Thoracic aorta (tissue), 2 donors: Measurements from ENCODE around the gene PHLDB2. TPM values are rescaled to one million over a fixed set of nuclear protein-coding genes. Genes with fewer than 3 reads are reported as not detected.

ENCODE experiments used
- ATAC-seq: fragments of 150-250 bp; one replicate; pipeline ENCODE4 v1.8.0; 2017; ENCODE audit warnings: low read depth; ENCODE audit not compliant: insufficient number of reproducible peaks, low FRiP score
- DNase-seq: peaks from one replicate; pipeline ENCODE4 v3.0.0-alpha.2; 2020; ENCODE audit warnings: low spot score
- H3K27ac ChIP-seq, 2 donors: fragments of 200-600 bp; sonication (generic); 1 replicate in 1 of 2; 2 replicates in 1 of 2; pipeline ENCODE4 v1.5.1; 2016; ENCODE audit warnings: mild to moderate bottlenecking in 2 of 2, moderate library complexity in 2 of 2
- H3K27me3 ChIP-seq: fragments of 200-600 bp; sonication (generic); replicated peaks from 2 replicates; pipeline ENCODE4 v1.6.0; 2016; ENCODE audit warnings: mild to moderate bottlenecking; ENCODE audit not compliant: insufficient read depth
- H3K36me3 ChIP-seq: fragments of 200-600 bp; sonication (generic); one replicate; pipeline ENCODE4 v1.5.1; 2016
- H3K4me1 ChIP-seq, 2 donors: fragments of 200-600 bp; sonication (generic); 1 replicate in 1 of 2; 2 replicates in 1 of 2; pipeline versions ENCODE4 v1.5.1 to v1.6.0; 2016; ENCODE audit warnings: low read depth in 2 of 2, mild to moderate bottlenecking in 1 of 2; ENCODE audit not compliant: control insufficient read depth in 1 of 2
- H3K4me3 ChIP-seq: fragments of 200-600 bp; sonication (generic); 2 replicates; pipeline ENCODE4 v1.5.1; 2016; ENCODE audit warnings: mild to moderate bottlenecking
- H3K9me3 ChIP-seq: fragments of 200-600 bp; sonication (generic); 2 replicates; pipeline ENCODE4 v1.5.1; 2016
- total RNA-seq, 2 donors: library from RNA; depleted of rRNA; stranded (reverse); fragments of >200 nt; gene quantifications; one replicate each; pipeline versions ENCODE4 v1.1.0 to v1.2.3, GENCODE V29; 2016
- TF ChIP-seq, protein P1 (sequence below): fragments of 200-600 bp; sonication (generic); IDR thresholded peaks from one replicate; pipeline ENCODE4 v1.5.1; 2019; ENCODE audit warnings: antibody characterized with exemption

The PHLDB2 gene
- total RNA-seq, 2 donors from 2014 or later: 99.0 to 140 TPM

DNA sequence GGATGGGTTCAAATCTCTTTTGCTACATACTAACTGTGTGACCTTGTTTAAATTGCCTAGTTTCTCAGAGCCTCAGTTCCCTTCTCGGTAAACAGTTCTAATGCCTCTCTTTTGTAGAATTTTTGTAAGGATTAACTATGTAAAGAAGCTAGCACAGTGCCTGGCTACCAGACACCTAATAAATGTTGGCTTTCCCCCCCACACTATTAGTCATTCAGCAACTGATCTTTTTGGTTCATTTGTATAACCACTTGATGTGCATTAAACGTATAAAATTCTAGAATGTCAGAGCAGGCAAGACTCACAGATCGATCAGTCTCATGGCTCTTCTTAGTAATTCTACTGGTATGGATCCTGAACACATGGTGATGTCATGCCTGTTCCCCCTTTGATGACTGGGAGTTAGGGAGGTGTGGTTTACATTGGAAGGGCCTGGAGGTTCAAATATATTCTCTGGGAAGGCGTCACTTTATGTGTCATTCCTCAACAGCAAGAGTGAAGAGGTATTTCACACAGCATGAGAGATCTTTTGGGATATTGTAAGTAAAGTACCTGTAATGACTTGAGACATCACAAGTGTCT is 146.1 kb downstream of the PHLDB2 start:
- Histone ChIP-seq H3K4me1 (peaks cover 3 to 13% of the 10 kb centered on the region in 2 donors), H3K36me3 (no peaks in the 10 kb centered on the region), H3K4me3 (no peak overlapping the region), H3K27me3 (no peaks in the 10 kb centered on the region), H3K9me3 (no peaks in the 10 kb centered on the region), H3K27ac (no peak overlapping the region)
- DNase-seq: no peak
- TF ChIP-seq, protein P1, sequence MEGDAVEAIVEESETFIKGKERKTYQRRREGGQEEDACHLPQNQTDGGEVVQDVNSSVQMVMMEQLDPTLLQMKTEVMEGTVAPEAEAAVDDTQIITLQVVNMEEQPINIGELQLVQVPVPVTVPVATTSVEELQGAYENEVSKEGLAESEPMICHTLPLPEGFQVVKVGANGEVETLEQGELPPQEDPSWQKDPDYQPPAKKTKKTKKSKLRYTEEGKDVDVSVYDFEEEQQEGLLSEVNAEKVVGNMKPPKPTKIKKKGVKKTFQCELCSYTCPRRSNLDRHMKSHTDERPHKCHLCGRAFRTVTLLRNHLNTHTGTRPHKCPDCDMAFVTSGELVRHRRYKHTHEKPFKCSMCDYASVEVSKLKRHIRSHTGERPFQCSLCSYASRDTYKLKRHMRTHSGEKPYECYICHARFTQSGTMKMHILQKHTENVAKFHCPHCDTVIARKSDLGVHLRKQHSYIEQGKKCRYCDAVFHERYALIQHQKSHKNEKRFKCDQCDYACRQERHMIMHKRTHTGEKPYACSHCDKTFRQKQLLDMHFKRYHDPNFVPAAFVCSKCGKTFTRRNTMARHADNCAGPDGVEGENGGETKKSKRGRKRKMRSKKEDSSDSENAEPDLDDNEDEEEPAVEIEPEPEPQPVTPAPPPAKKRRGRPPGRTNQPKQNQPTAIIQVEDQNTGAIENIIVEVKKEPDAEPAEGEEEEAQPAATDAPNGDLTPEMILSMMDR: no peak
- no peak for ATAC-seq

DNA sequence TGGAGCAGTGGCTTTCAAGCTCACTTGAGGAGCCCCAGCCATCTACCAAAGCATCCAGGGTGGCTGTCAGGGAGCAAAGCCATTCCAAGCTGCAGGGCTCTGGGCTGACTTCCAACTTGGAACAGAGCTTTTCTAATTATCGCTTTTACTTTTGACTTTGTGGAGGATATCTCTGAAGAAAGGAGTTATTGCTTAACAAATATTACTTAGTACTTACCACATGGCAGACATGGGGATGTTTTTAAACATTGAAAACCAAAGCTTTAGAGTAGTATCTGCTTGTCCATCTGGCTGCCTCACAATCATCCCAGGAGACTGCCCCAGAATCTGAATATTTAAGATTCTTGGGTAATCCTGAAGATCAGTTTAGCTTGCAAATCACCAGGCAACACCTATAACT is 148.6 kb downstream of the PHLDB2 start:
- Histone ChIP-seq H3K27ac (no peak overlapping the region), H3K9me3 (no peaks in the 10 kb centered on the region), H3K27me3 (no peaks in the 10 kb centered on the region), H3K4me3 (no peak overlapping the region), H3K36me3 (no peaks in the 10 kb centered on the region), H3K4me1 (peaks cover 3 to 30% of the 10 kb centered on the region in 2 donors)
- ATAC-seq: no peak
- TF ChIP-seq, protein P1: no peak
- no peak for DNase-seq

DNA sequence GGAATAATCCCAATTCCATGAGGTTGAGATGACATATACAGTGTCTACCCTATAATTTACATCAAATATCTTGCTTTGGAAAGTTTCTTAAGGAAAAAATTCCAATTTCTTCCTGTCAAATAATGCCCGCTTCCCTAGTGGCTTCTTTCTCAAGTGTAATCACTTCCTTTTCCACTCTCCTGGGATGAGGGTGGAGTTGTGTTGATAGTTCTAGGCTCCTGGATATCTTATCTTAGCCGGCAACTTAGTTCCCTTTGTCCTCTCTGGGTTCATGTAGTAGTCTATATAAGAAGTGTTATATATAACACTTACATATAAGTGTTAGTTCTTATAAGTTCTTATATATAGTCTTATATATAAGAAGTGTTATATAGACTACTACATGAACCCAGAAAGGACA is 150.6 kb downstream of the PHLDB2 start:
- ATAC-seq: no peak
- no peaks in the 10 kb centered on the region for H3K27me3 ChIP-seq
- no peaks in the 10 kb centered on the region for H3K36me3 ChIP-seq
- no peak for DNase-seq
- peaks cover 3 to 38% of the 10 kb centered on the region in 2 donors for H3K4me1 ChIP-seq
- no peaks in the 10 kb centered on the region for H3K9me3 ChIP-seq
- TF ChIP-seq, protein P1: no peak
- H3K27ac ChIP-seq: no peak overlapping the region
- H3K4me3 ChIP-seq: no peak overlapping the region

DNA sequence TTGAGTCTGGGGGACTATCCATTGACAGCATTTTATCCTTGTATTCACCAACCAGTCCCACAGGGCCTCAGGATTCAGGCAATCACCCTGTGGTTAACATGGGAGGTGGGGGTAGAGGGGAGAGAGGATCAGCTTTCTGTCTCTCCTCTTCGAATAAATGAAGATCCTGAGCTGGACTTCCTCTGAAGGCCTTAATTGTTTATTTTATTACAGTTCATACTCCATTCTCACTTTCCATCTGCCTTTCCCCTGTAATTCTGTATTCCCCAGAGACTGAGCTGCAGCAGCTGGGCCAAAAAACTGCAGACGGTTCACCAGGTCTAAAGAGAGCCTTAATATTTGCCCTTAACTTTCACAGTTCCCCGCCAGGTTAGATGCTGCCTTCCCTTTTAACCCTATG is 151.6 kb downstream of the PHLDB2 start:
- TF ChIP-seq, protein P1: no peak
- ATAC-seq (no peak), DNase-seq (no peak)
- Histone ChIP-seq H3K4me1 (peaks cover 3 to 38% of the 10 kb centered on the region in 2 donors), H3K9me3 (no peaks in the 10 kb centered on the region), H3K4me3 (no peak overlapping the region), H3K27me3 (no peaks in the 10 kb centered on the region), H3K27ac (no peak overlapping the region), H3K36me3 (no peaks in the 10 kb centered on the region)

DNA sequence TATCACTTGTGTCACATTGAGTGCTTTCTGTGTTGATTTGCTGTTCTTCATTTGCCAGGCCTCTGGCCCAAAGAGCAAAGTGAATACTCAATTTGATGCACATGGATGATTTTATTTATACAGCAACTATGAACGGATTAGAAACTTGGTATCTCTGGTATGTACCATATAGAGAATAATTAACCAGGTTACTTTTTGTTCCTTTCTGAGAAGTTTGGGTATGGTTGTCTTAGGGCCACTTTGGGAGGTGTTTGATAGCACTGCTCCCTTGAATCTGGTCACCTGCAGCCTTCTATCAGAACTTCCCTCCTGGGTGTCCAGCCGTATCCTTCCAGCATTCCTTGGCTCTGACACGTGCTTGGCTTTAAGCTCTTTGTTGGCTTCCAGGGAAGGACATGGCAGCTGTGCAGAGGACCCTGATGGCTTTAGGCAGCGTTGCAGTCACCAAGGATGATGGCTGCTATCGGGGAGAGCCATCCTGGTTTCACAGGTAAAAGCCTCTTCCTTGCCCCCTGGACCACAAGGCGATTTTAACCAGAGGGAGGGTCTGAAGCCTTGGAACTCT is 152.4 kb downstream of the PHLDB2 start:
- ATAC-seq (no peak), DNase-seq (no peak)
- Histone ChIP-seq H3K36me3 (no peaks in the 10 kb centered on the region), H3K9me3 (no peaks in the 10 kb centered on the region), H3K27ac (no peak overlapping the region), H3K4me1 (peaks cover 3 to 38% of the 10 kb centered on the region in 2 donors), H3K27me3 (no peaks in the 10 kb centered on the region), H3K4me3 (no peak overlapping the region)
- TF ChIP-seq, protein P1: no peak
